ENCODE results near the gene TMEFF2.

Gene TMEFF2

GRCh38 chr2:192068966-192069365, 125.8 kb downstream of the TMEFF2 start:
- no peak for DNase-seq (ENCODE audit: low spot score)

- DNase-seq (ENCODE audit: low spot score): no peak
These were observed 127.1 kb downstream of the TMEFF2 start for GRCh38 chr2:192067631-192068030.

DNA sequence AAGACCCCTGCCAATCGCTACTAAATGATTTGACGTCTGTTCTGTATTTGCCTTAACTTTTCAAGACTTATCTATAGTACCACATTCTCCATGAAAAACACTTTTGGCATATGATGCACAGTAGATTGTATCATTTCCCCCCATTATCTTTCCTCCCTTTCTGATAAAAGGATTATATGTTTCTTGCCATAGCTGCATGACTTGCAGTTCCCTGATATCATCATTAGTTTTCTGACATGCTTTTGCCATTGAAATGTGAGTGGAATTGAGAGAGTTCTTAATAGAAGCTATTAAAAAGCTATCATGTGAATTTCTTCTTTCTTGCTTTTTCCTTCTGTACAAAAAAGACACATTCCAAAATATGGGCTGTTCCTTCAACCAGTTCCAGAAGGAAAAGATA, 130.3 kb downstream of the TMEFF2 start:
- no peak for DNase-seq (ENCODE audit: low spot score)

DNA sequence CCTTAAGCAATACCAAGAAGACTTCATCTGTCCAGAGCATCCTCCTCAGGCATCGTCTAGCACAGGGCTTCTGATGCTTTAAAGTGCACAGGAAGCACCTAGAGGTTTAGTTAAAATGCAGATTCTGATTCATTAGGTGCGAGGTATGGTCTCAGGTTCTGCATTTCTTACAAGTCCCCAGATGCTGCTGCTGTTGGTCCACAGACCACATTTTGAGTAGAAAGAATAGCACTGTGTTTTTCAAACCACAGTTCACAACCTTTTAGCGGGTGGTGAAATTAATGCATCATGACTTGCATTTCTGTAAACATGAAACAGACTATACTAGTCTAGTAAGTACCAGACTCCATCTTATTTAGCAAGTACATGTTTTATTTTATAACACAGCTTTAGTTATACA, 134.6 kb downstream of the TMEFF2 start:
- no peak for DNase-seq (ENCODE audit: low spot score)

DNA sequence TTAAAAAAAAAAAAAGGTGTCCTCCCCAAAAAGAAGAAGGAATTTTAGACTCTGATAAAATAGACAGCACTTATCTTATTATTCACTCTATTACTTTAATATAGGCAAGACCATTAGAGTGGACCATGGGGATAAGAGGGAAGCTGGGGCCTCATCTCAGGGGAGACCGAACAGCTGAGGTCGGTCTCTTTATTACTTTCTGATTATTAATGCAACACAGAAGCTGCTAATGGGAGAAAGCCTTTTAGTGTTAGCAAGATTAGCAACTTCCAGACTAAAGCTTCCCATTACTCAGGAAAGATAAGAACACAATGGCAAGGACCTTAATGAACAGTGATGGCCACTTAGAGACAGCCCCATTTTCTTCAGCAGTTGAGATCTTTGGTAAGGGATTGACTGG, 135.5 kb downstream of the TMEFF2 start:
- no peak for DNase-seq (ENCODE audit: low spot score)

GRCh38 chr2:192053921-192054320, 140.8 kb downstream of the TMEFF2 start:
- DNase-seq (ENCODE audit: low spot score): no peak

- DNase-seq (ENCODE audit: low spot score): no peak
These were observed 143.2 kb downstream of the TMEFF2 start for GRCh38 chr2:192051533-192051932.

DNA sequence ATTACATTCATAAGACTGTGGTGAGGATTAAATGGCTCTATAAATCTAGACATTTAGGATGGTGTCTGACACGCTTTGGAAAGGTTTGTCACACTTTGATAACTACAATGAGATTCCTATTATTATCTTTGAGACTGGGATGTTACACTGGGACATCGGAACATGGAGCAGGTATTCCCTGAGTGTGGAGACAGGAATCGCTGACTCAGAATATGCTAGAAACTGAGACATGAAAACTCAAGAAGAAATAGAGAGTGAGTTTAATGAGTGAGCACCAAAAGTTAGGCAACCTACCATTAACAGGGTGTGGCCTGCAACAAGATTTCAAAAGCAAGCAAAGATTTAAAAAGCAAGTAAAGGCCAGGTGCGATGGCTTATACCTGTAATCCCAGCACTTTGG, 145.4 kb downstream of the TMEFF2 start:
- DNase-seq (ENCODE audit: low spot score): no peak

DNA sequence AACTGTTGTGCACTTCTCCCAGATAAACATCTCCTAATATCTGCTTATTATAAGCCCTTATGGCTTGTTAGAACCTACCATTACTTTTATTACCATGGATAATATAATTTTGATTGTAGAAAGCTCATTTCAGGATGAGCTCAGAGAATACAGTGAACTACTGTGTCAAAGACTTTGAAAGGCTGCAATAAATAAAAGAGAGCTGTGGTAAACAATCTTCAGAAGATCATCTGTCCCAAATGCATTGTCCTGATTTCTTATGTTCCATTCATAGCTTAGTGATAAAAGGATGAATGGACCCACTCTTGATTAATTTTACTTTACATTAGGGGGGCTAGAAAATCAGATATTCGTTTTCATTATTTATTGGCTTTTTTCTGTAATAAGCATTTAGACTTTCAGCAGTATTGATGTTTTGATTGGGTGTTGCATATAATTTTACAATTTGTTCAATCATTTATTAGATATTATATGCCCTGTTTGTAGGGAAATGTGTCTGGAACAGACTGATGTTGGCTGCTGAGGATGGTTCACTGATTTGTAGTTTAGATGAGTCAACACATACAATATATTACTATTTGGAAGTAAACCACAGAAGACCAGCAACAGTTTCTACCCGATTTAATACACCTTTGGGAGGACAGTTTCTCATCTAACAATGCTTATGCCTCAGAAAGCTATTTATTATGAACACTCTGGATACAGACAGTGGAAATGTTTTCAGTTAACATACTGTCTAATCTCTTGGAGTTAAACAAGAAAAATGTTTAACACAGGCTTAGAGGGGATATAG, 147.2 kb downstream of the TMEFF2 start:
- no peak for DNase-seq (ENCODE audit: low spot score)

DNA sequence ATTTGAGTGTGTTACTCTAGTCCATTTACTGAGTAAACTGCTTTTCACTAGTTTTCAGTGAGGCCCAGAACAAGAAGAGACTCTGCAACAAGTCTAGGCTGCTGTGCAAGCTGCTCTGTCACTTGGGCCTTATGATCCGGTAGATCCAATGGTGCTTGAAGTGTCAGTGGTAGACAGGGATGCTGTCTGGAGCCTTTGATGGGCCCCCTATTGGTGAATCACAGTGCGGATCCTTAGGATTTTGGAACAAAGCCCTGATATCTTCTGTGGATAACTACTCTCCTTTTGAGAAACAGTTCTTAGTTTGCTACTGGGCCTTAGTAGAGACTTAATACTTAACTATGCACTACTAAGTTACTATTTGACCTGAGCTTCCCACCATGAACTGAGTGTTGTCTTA, 150.2 kb downstream of the TMEFF2 start:
- no peak for DNase-seq (ENCODE audit: low spot score)

DNA sequence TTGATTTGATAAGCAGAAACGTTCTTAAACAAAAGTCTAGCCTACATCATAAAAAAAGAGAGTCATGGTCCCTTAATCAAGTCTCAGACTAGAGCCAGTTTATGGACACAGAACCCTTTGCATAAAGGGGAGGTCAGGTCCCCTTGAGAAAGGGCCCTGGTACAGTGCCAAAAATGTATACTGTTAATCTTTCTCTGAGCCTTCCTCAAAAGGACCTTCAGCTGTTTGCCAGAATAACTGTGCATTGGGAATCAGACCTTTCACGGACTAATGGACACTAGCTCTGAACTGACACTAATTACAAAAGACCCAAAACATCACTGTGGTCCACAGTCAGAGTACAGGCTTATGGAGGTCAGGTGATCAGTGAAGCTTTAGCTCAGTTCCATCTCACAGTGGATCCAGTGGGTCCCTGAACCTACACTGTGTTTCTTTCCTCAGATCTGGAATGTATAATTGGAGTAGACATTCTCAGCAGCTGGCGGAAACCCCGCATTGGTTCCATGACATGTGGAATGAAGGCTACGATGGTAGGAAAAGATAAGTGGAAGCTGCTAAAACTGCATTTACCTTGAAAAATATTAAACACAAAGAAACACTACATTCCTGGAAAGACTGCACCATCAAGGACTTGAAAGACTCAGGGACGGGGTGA, 151.4 kb downstream of the TMEFF2 start:
- no peak for DNase-seq (ENCODE audit: low spot score)

- DNase-seq (ENCODE audit: low spot score): no peak
These were observed 152.6 kb downstream of the TMEFF2 start for GRCh38 chr2:192042126-192042525.

DNA sequence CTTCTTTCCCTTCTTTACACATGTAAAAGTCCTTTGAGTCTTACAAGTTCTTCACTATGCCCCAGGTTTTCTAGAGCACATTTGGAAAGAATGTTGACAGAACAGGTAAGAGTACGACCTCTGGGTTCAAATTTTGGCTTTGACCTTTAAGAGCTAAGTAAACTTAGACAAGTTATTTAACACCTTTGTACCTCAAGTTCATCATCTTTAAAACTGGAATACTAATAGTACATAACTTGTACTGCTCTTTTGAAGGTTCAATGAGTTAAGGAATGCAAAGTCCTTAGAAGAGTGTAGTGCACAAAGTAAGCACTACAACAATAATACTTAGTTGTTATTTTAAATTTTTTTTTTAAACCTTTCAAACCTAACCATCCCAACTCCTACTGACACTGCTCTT, 156.6 kb downstream of the TMEFF2 start:
- DNase-seq (ENCODE audit: low spot score): no peak

DNA sequence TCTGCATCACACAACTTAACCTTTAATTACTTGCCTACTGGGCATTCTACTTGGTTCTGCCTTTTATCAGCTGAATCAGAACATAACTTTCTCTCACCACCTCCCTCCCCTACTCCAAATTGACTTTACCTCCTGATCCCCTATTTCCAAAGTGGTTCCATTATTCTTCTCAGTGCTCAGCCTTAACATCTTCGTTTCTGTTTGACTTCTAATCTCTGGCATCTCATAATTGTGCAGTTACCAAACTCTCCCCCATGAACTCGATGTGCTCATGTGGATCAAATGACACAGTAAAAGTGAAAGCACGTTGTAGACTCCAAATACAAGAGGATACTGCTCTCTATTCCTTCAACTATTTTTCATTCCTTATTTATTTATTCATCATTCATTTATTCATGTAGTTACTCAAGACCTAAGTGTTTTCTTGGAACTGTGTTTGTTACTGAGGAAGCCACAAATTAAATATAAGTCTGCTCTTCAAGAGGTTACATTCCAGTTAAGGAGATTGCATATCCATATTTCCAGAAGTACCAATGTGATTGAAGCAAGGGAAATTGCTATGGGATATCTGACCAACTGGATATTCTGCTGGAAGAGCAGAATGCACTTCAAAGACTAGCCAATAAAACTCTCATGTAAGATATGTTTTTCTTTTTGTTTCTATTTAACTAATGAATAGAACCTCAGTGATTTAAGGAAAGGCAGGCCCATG, 158.8 kb downstream of the TMEFF2 start:
- DNase-seq (ENCODE audit: low spot score): no peak

- no peak for DNase-seq (ENCODE audit: low spot score)
These were observed 163.9 kb downstream of the TMEFF2 start for GRCh38 chr2:192030856-192031255.

- DNase-seq (ENCODE audit: low spot score): no peak
These were observed 164.4 kb downstream of the TMEFF2 start for GRCh38 chr2:192030289-192030688.

- DNase-seq (ENCODE audit: low spot score): no peak
These were observed 165.6 kb downstream of the TMEFF2 start for GRCh38 chr2:192029089-192029488.

DNA sequence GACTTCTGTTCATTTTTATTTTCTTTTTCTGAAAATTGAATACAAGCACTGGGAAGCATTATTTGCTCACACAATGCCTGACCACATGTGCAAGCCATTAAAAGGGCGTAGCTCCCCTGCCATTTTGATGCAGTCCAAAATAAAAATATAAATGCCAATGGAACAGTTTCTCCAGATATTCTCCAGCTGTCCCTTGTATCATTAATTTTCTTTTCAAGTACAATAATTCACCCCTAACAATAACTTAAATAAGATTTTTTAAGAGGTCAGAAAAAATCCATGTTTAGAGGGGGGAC, 168.0 kb downstream of the TMEFF2 start:
- DNase-seq (ENCODE audit: low spot score): no peak

GRCh38 chr2:192026059-192026824, 168.5 kb downstream of the TMEFF2 start:
- no peak for DNase-seq (ENCODE audit: low spot score)

GRCh38 chr2:192025637-192026036, 169.1 kb downstream of the TMEFF2 start:
- DNase-seq (ENCODE audit: low spot score): no peak

DNA sequence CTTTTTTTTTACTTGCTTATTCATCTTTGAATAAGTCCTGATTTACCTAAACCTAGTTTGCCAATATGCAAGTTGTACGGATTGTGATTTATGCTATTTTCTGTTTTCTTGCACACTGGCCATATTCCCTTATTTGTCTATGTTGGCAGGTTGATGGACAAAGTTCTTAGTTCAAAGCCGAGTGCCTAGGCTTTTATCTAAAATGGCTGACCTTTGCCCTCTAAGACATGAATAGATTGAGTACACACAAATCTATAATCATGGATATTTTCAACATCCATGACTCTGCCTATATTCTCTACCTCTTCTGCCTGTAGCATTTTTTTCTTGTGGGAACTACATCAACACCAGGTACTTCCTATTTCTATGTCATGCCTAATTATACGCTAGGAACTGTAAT, 171.7 kb downstream of the TMEFF2 start:
- no peak for DNase-seq (ENCODE audit: low spot score)

DNA sequence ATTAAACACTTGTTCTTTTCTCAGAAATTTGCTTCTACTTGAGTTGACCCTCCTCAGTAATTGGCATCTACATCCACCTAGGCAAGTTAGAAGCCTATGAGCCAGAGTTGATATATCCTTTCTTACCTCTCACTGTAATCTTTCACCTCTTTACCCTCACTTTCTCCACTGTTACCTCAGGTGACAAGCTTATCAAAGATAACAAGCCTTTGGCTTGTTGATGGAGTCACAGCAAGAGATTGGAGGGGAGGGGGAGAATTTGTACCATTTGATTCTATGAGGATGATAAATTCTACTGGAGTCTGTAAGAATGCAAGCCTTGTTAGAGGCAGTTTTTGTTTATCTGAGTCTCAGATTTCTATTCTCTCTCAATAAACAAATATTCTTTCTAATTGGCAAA, 176.9 kb downstream of the TMEFF2 start:
- DNase-seq (ENCODE audit: low spot score): no peak

DNA sequence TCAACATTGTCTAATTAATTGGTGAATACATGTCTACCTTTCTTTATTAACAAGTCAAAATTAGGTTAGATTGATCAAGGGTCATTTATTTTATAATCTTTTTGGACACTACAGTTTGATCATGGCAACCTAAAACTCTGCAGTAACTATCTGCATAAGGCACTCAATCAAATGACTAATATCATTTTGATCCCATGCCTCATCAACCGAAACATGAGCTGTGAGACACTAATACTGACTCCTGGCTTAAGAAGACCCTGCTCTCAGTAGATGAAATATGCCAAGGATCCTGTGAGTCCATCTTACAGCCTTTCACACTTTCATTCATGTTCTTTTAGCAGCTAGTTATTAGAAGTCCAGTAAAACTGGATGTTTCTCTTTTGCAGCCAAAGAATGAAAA, 178.5 kb downstream of the TMEFF2 start:
- DNase-seq (ENCODE audit: low spot score): no peak

Measured in germinal center (tissue), 1 donor.